GM18508 (cell line): ENCODE measurements around the gene MRM3.
"Not testable (repeated sequence)": the region's sequence is repeated elsewhere in the genome, so short reads cannot be mapped to it uniquely, and the experiment has no call there.

ENCODE experiments used
- ATAC-seq: cut with Tn5 transposase; IDR thresholded peaks from one replicate; pipeline ENCODE4 v1.9.1; 2021; ENCODE audit warnings: moderate number of reproducible peaks; ENCODE audit not compliant: insufficient read depth, unreplicated experiment

Gene MRM3

GRCh38 chr17:812638-813204, 30.6 kb downstream of the MRM3 start:
- no peak for ATAC-seq

DNA sequence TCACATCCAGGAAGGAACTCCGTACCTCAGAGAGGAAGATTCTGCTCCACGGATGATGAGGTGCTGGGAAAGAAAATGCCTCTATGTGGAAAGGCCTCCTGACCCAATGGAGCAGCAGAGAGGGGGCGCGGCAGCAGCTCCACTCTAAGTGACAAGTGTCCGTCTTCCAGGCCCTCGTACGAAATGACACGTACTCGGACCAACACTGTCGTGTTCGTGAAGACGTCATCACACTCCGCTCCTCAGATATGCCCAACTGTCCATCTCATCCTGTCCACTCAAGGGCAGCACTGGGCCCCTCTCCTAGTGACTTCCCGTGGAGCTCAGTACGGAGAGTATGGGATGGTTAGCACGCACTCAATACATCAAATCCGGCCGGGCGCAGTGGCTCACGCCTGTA, 32.2 kb downstream of the MRM3 start:
- ATAC-seq, result no peak

- no peak for ATAC-seq
These were observed 37.1 kb downstream of the MRM3 start for GRCh38 chr17:819251-819650.

DNA sequence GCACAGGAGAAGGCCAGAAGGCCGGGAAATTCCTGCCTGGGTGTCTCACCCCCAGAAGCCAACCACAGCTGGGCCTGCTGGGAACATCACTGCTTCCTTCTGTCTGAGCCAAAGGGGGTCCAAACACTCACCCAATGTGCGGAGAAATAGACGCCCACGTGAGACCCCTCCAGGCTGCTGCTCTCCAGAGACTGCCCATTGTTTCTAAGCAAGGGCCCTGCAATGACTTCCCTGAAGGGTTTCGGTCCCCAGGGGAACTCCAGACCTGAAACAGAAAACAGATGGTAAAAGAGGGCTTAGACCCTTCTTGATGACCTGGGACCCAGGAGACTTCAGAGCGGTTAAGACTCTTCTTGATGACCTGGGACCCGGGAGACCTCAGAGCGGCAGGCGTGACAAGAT, 41.3 kb downstream of the MRM3 start:
- no peak for ATAC-seq

DNA sequence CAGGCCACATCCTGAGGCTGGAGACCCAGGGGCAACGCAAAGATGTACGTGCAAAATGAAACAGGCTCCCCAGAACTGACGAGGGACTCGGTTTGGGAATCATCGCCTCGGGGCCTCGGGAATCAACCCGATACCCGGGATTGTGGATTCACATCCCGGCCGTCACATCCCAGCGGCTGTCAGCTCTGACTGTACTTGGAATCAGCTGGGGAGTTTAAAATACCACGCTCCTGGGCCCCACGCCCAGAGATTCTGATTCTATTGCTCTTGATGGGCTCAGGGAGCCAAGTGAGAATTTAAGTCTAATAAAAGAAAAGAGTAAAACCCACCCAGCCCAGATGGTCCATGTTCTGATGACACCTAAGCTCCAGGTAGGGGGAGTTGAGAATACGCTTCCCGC, 42.2 kb downstream of the MRM3 start:
- ATAC-seq, result no peak

- no peak for ATAC-seq
These were observed 43.1 kb downstream of the MRM3 start for GRCh38 chr17:825216-825615.

DNA sequence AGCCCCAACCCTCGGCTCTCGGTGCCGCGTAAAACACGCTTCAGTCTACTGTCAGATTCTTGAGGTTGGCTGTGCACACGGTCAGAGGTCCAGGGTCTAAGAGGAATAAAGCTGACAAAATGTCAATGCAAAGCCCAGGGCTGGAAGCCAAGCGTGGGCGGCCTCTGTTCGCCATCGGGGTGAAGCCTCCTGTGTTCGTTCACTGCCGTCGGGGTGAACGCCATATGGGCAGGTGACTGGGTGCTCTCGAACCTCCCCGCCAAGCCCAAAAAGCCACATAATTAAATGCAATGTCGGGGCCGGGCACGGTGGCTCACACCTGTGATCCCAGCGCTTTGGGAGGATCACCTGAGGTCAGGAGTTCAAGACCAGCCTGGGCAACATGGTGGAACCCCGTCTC, 44.6 kb downstream of the MRM3 start:
- ATAC-seq, result no peak

DNA sequence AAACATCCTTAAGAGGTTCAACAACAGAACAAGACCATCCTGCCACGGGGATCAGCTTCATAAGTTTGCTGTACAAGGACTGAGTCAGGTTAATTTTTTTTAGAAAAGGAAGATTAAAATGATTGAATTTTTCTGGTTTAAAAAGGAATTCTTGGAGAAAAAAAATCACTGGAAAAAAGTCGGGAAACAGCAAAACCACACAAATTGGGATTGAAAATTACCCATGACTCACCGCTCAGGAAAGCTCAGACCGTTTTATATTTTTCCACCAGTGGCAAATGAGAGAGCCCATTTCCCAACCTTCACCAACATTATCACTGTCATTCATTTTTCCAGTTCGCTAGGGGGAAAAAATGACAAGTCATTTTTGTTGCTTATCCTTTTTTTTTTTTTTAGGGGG, 46.6 kb downstream of the MRM3 start:
- no peak for ATAC-seq

DNA sequence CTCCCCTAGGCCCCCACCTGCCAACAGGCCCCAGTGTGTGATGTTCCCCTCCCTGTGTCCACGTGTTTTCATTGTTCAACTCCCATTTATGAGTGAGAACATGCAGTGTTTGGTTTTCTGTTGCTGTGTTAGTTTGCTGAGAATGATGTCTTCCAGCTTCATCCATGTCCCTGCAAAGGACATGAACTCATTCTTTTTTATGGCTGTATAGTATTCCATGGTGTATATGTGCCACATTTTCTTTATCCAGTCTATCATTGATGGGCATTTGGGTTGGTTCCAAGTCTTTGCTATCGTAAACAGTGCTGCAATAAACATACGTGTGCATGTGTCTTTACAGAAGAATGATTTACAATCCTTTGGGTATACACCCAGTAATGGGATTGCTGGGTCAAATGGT, 47.5 kb downstream of the MRM3 start:
- ATAC-seq, result not testable (repeated sequence)

DNA sequence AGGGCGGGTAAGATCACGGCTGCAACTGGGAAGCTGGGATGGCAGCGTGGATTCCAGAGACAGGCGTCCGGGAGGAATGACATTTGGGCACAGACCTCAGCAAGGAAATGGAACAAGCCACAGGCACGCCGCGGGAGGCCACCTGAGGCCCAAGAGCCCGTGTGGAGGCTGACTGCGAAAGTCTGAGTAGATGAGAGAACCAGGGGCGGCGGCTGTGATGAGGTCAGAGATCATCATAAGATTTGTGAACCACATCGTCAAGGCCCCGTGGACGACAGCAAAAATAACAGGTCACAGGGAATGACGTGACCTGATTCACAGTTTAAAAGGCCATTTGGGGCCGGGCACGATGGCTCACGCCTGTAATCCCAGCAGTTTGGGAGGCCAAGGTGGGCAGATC, 48.2 kb downstream of the MRM3 start:
- no peak for ATAC-seq

DNA sequence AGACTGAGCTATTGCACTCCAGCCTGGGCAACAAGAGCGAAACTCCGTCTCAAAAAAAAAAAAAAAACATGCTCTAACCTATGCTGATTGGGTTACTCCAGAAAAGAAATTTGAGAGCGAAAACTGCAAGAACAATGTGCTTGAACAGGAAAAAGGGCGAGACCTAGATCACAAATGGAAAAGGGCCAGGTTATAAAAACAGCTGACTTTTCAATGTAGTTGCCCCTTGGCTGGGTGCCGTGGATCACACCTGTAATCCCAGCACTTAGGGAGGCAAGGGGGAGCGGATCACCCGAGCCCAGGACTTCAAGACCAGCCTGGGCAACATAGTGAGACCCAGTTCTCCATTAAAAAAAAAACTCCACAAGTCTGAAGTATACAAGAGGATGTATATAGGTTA, 48.8 kb downstream of the MRM3 start:
- ATAC-seq, result no peak

DNA sequence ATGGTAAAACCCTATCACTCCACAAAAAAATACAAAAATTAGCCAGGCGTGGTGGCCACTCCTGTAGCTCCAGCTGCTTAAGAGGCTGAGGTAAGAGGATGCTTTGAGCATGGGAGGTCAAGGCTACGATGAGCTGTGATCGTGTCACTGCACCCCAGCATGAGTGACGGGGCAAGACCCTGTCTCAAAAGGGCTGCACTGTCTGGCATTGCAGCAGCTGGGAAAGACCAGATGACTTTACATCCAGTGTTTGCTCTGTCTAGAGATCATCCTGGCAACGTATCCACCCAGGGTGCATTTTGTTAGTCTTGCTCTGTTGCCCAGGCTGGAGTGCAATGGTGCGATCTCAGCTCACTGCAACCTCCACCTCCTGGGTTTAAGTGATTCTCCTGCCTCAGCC, 52.0 kb downstream of the MRM3 start:
- no peak for ATAC-seq

DNA sequence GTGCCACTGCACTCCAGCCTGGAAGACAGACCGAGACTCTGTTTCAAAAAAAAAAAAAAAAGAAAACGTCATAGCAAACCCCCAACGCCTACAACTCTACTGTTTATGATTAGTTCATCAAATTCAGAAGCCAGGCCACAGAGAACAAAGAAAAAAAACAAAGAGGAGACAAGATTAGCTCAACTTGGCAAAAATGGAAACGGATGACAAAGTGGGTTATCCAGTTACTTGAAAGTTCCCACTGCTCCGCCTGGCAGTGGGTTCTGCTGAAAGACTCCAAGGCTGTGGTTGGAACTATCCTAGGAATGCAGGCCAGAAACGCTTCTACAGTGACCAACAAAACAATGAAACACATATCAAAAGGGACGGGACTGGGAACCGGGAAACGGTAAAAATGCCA, 53.1 kb downstream of the MRM3 start:
- ATAC-seq, result no peak

DNA sequence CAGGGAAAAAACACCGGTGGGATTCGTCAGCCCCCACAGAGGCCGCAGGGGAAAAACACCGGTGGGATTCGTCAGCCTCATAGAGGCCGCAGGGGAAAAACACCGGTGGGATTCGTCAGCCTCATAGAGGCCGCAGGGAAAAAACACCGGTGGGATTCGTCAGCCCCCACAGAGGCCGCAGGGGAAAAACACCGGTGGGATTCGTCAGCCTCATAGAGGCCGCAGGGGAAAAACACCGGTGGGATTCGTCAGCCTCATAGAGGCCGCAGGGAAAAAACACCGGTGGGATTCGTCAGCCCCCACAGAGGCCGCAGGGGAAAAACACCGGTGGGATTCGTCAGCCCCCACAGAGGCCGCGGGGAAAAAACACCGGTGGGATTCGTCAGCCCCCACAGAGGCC, 53.6 kb downstream of the MRM3 start:
- not testable (repeated sequence) for ATAC-seq

- no peak for ATAC-seq
These were observed 54.0 kb downstream of the MRM3 start for GRCh38 chr17:836151-836550.

GRCh38 chr17:838486-838885, 56.3 kb downstream of the MRM3 start:
- no peak for ATAC-seq

DNA sequence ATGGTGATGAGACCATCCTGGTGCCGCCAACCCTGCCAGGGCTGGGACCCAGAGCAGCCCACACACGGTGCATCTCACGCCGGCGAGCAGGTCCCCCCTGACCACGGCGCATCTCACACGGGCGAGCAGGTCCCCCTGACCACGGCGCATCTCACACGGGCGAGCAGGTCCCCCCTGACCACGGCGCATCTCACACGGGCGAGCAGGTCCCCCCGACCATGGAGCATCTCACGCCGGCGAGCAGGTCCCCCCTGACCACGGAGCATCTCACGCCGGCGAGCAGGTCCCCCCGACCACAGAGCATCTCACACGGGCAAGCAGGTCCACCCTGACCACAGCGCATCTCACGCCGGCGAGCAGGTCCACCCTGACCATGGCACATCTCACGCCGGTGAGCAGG, 59.2 kb downstream of the MRM3 start:
- no peak for ATAC-seq
